ENCODE results near the gene SPATA24.

- no peak for TF ChIP-seq CTCF (IDR thresholded peaks at IDR 0.05; ENCODE audit: low read length)
- TF ChIP-seq EZH2phosphoT487 (IDR thresholded peaks at IDR 0.05; ENCODE audit: low read length), result no peak
Measured at GRCh38 chr5:139445325-139446170, 41.7 kb upstream of the SPATA24 start.

Data from MM.1S (cell line).